ENCODE data around the gene PCDH18.
"Not testable (repeated sequence)": the region's sequence is repeated elsewhere in the genome, so short reads cannot be mapped to it uniquely, and the experiment has no call there.

Gene PCDH18

GRCh38 chr4:137531986-137532868 lies at the start of gene PCDH18:
TSS of gene PCDH18 (minus strand) at chr4:137532494. CDS start at chr4:137532088, 406 bp downstream.
- DNase-seq (ENCODE audit: low spot score in 2 of 2) = no peak

DNA sequence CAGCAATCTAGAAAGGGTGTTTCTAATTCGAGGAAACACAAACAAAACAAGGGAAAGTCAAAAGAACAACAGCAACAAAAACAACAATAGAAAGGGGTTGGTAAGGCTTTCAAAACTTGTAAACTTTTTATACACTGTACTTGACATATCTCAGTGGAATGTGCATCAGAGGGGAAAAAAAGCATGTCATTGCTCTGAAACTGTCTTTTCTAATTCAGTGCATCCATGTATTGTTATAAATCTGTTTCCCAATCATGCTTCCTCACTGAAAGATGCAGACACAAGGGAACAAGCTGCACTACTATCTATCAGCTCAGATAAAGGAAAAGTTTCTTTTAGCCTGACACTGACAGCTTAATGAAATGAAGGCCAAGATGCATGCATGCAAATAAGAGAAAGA lies 44.2 kb upstream of the PCDH18 start:
- Mint-ChIP-seq H3K4me1 (no peaks in the 10 kb centered on the region), H3K27ac (no peak overlapping the region), H3K36me3 (no peaks in the 10 kb centered on the region), H3K4me3 (no peak overlapping the region), H3K9me3 (peaks cover 13% of the 10 kb centered on the region)
- no peak for DNase-seq (ENCODE audit: low spot score in 2 of 2)
- ATAC-seq = no peak

More at GRCh38 chr4:137531986-137532868, at the start of gene PCDH18:
- no peak within 1 kb of the TSS for H3K27ac Mint-ChIP-seq
- ATAC-seq = no peak
- H3K4me3 Mint-ChIP-seq = no peak within 1 kb of the TSS
- no peaks in the 10 kb centered on the region for H3K4me1 Mint-ChIP-seq
- no peaks in the 10 kb centered on the region for H3K36me3 Mint-ChIP-seq
- H3K9me3 Mint-ChIP-seq = peaks cover 10% of the 10 kb centered on the region

- H3K4me3 Mint-ChIP-seq = no peak overlapping the region
- ATAC-seq (no peak), DNase-seq (ENCODE audit: low spot score in 2 of 2) (no peak)
- H3K36me3 Mint-ChIP-seq = no peaks in the 10 kb centered on the region
- H3K4me1 Mint-ChIP-seq = no peaks in the 10 kb centered on the region
- peaks cover 20% of the 10 kb centered on the region for H3K9me3 Mint-ChIP-seq
- no peak overlapping the region for H3K27ac Mint-ChIP-seq
Measured at GRCh38 chr4:137572647-137573046, 40.4 kb upstream of the PCDH18 start.

GRCh38 chr4:137572163-137572562 lies 39.9 kb upstream of the PCDH18 start:
- H3K36me3 Mint-ChIP-seq = no peaks in the 10 kb centered on the region
- H3K9me3 Mint-ChIP-seq = peaks cover 20% of the 10 kb centered on the region
- no peaks in the 10 kb centered on the region for H3K4me1 Mint-ChIP-seq
- no peak overlapping the region for H3K27ac Mint-ChIP-seq
- H3K4me3 Mint-ChIP-seq = no peak overlapping the region
- DNase-seq (ENCODE audit: low spot score in 2 of 2) = no peak
- no peak for ATAC-seq

GRCh38 chr4:137559801-137560200 lies 27.5 kb upstream of the PCDH18 start:
- no peak for DNase-seq (ENCODE audit: low spot score in 2 of 2)
- ATAC-seq = no peak
- peaks cover 10% of the 10 kb centered on the region for H3K9me3 Mint-ChIP-seq
- no peak overlapping the region for H3K4me3 Mint-ChIP-seq
- no peaks in the 10 kb centered on the region for H3K36me3 Mint-ChIP-seq
- H3K4me1 Mint-ChIP-seq = no peaks in the 10 kb centered on the region
- no peak overlapping the region for H3K27ac Mint-ChIP-seq

GRCh38 chr4:137558951-137559350 lies 26.7 kb upstream of the PCDH18 start:
- ATAC-seq = no peak
- no peak overlapping the region for H3K27ac Mint-ChIP-seq
- no peaks in the 10 kb centered on the region for H3K36me3 Mint-ChIP-seq

DNA sequence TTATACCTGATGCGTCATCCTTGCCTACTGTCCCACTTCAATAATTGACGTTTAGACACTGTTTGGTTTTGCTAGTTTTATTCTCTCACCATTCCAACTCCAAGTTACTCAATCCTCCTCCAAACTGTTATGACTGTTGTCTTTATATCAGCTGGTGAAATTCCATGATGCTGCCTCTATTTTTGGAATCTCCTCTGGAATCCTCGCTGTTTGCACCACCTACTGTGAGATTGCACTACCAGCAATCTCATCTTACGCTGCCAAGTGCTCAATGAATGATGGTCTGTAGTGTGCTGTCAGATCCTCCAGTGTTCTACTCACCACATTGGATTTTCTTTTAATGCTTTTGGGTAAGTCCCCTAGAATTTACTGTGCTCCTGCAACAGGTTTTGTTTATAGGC lies 13.2 kb upstream of the PCDH18 start:
- no peaks in the 10 kb centered on the region for H3K36me3 Mint-ChIP-seq
- no peak overlapping the region for H3K4me3 Mint-ChIP-seq
- H3K9me3 Mint-ChIP-seq = peaks cover 22% of the 10 kb centered on the region
- H3K27ac Mint-ChIP-seq = no peak overlapping the region
- ATAC-seq (no peak), DNase-seq (ENCODE audit: low spot score in 2 of 2) (no peak)
- no peaks in the 10 kb centered on the region for H3K4me1 Mint-ChIP-seq

More at GRCh38 chr4:137558951-137559350, 26.7 kb upstream of the PCDH18 start:
- DNase-seq (ENCODE audit: low spot score in 2 of 2) = no peak
- H3K4me3 Mint-ChIP-seq = no peak overlapping the region
- no peaks in the 10 kb centered on the region for H3K4me1 Mint-ChIP-seq
- peaks cover 10% of the 10 kb centered on the region for H3K9me3 Mint-ChIP-seq

DNA sequence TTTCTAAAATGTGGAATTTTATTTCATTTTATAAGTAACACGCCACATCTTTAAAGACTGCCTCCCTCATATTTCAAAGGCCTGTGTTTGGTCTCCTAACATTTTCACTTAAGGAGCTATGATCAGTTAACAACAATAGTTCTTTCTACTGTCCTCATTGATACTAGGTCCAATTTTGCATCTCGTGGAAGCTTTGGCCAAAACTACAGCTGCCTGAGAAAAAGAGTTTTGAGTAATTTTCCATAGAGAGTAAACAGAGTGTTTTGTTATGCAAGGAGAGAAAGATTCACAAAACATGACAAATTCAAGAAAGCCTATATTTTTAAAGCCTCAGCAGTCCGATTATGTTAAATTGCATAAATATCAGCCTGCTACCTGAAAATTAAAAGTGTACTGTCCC lies 11.4 kb upstream of the PCDH18 start:
- no peak overlapping the region for H3K4me3 Mint-ChIP-seq
- peaks cover 22% of the 10 kb centered on the region for H3K9me3 Mint-ChIP-seq
- H3K36me3 Mint-ChIP-seq = no peaks in the 10 kb centered on the region
- H3K27ac Mint-ChIP-seq = no peak overlapping the region
- ATAC-seq (no peak), DNase-seq (ENCODE audit: low spot score in 2 of 2) (no peak)
- no peaks in the 10 kb centered on the region for H3K4me1 Mint-ChIP-seq

DNA sequence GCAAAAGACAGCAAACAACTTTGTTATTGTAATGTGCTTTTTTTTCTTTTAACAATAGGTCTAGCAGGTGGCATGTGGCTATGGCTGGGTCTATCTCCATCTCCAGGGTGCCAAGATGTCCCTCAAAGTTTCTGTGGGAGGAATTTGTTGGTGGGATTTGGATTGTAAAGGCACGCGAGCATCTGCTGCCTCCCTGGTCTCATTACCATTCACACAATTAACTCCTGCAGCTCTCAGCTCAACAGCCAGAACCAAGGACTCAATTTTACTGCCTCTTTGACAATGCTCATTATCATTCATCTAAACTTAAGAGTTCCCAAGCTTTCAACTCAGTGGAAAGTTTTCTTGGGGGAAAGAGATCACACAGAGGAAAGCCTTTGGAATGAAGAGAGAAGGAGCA lies 10.9 kb upstream of the PCDH18 start:
- ATAC-seq (no peak), DNase-seq (ENCODE audit: low spot score in 2 of 2) (no peak)
- no peak overlapping the region for H3K4me3 Mint-ChIP-seq
- H3K27ac Mint-ChIP-seq = no peak overlapping the region
- H3K36me3 Mint-ChIP-seq = no peaks in the 10 kb centered on the region
- H3K4me1 Mint-ChIP-seq = no peaks in the 10 kb centered on the region
- H3K9me3 Mint-ChIP-seq = peaks cover 22% of the 10 kb centered on the region

DNA sequence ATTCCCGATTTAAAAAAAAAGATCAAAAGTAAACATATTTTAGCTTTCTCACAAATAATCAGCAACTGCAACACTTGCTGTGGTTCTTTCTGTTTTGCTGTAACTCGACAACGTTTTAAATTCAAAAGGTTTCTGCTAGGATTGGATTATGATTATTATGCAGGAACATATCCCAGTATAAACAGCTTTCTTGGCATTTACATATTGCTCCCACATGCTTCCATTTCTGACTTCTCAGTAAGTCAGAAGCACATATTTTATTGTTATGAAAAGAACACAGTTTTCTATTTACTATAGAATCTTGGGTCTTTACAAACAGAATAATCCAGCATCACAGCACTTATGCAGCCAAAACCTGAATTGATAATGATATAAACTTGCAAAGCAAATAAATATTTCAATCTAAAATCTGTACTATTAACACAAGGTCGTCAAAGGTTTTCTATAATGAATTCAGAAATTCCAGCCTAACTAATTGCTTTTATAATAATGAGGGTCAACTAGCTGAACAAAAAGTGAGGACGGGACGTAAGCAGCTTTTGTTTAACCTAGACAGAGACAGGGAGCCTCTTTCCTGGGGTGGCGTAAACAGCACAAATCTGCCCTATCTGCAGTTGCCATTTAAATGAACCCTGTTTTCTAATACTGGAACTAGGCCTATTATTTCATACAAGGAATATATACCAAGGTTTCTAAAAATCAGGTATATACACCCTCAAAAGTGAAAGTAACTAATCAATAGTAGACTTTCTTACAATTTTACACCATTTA lies 9.8 kb upstream of the PCDH18 start:
- ATAC-seq (no peak), DNase-seq (ENCODE audit: low spot score in 2 of 2) (no peak)
- Mint-ChIP-seq H3K9me3 (peaks cover 19% of the 10 kb centered on the region), H3K4me1 (no peaks in the 10 kb centered on the region), H3K36me3 (no peaks in the 10 kb centered on the region), H3K27ac (no peak overlapping the region), H3K4me3 (no peak overlapping the region)

DNA sequence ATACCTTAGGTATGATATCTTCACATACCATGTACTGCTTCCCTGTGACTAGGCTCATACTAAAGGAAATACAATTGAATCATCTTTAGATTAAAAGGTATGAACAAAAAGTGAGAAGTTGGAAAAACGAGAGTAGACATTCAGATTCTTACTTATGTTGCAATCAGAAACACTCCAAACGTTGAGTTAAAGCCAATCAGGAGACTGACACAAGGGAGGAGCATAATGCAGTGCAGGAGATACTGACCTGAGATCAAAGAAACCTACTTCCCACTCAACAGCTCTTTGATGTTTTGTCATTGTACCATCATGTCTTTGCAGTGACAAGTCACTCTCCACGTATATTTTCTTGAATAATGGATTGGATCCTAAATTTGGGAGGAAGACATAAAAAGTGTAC lies 8.9 kb upstream of the PCDH18 start:
- ATAC-seq (no peak), DNase-seq (ENCODE audit: low spot score in 2 of 2) (no peak)
- H3K4me1 Mint-ChIP-seq = no peaks in the 10 kb centered on the region
- H3K36me3 Mint-ChIP-seq = no peaks in the 10 kb centered on the region
- no peak overlapping the region for H3K27ac Mint-ChIP-seq
- peaks cover 23% of the 10 kb centered on the region for H3K9me3 Mint-ChIP-seq
- no peak overlapping the region for H3K4me3 Mint-ChIP-seq

- H3K4me3 Mint-ChIP-seq = no peak overlapping the region
Measured at GRCh38 chr4:137540356-137540755, 8.1 kb upstream of the PCDH18 start.

DNA sequence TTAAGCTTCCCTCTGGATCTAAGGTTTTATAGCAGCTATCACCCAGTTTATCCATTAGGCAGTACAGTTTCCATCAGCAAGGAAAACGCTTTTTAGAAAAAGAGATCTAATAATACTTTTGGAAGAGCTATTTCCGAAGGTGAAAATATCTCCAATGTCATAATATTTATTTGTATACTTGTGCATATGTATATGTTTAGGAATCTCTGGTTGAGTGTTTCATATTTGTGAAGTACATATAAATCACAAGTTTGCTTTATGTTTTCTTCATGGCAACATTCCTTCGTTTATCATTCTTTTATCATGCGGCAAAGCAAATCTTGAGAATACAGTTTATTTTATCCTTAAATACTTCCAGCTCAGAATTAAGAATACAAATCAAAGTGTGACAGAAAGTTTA lies 6.2 kb upstream of the PCDH18 start:
- ATAC-seq (no peak), DNase-seq (ENCODE audit: low spot score in 2 of 2) (no peak)
- Mint-ChIP-seq H3K27ac (no peak overlapping the region), H3K4me1 (no peaks in the 10 kb centered on the region), H3K36me3 (no peaks in the 10 kb centered on the region), H3K9me3 (peaks cover 16% of the 10 kb centered on the region), H3K4me3 (no peak overlapping the region)

More at GRCh38 chr4:137540356-137540755, 8.1 kb upstream of the PCDH18 start:
- Mint-ChIP-seq H3K4me1 (no peaks in the 10 kb centered on the region), H3K36me3 (no peaks in the 10 kb centered on the region), H3K27ac (no peak overlapping the region), H3K9me3 (peaks cover 18% of the 10 kb centered on the region)
- no peak for ATAC-seq
- no peak for DNase-seq (ENCODE audit: low spot score in 2 of 2)

GRCh38 chr4:137537807-137538206 lies 5.5 kb upstream of the PCDH18 start:
- not testable (repeated sequence) for H3K36me3 Mint-ChIP-seq, H3K4me3 Mint-ChIP-seq, ATAC-seq

DNA sequence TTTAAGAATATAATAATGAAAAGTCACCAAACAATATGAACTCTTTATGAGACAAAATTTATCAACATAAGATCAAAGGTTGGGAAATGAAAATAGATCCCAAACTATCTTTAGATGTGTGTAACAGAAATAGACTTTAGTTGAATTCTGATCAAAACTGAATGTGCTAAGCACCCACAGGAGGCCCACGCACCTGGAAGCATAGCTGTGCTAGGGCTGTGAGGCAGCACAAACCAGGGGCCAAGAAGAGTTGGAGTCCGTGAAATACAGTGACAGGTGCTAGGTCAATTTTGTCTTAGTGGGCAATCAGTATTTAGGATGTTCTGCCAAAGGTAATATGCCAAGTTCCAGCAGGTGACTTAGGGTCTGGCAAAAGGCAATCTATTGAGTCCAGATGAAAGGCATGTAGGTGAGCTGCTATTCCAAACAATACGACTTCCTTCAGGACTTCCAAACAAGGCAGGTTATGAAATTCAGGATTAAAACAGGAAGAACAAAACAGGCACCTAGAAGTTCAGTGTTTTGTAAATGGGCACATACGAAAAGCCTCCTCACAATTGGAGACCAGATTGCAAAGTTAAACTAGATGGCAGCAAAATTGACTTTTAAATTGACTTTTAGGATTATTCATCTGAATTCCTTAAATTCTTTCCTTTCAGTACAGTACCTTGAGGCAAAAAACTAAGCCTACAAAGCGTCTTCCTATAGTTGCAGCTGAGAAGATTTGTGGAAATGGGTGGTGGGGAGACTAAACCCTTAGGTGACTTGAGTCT lies 4.7 kb upstream of the PCDH18 start:
- no peak for ATAC-seq
- Mint-ChIP-seq H3K27ac (no peak overlapping the region), H3K4me3 (no peak overlapping the region), H3K9me3 (peaks cover 11% of the 10 kb centered on the region), H3K36me3 (no peaks in the 10 kb centered on the region), H3K4me1 (no peaks in the 10 kb centered on the region)
- DNase-seq (ENCODE audit: low spot score in 2 of 2) = no peak

More at GRCh38 chr4:137537807-137538206, 5.5 kb upstream of the PCDH18 start:
- not testable (repeated sequence) for DNase-seq (ENCODE audit: low spot score in 2 of 2); H3K27ac Mint-ChIP-seq; H3K4me1 Mint-ChIP-seq
- H3K9me3 Mint-ChIP-seq = peaks cover 15% of the 10 kb centered on the region

Measured in stimulated activated effector memory CD8-positive, alpha-beta T cell treated with anti-CD3 and anti-CD28 coated beads, Interleukin-12 subunit alpha, Interleukin-12 subunit beta, amount 100 ng/mL, for 72 hours (primary cell).